D721Med (cell line): Measurements from ENCODE around the gene CEP85.
A peak's percentile ranks its signal among the peaks of the same experiment; 100 is the strongest.

ENCODE experiments used
- DNase-seq: peaks from one replicate; pipeline ENCODE4 v3.0.0; 2011; ENCODE audit warnings: low spot score; ENCODE audit not compliant: insufficient read length
- FAIRE-seq: peaks from 2 replicates; lab custom pipeline; 2011; peaks lifted over from hg19 to GRCh38; lab: Jason Lieb, UNC
- CTCF ChIP-seq: IDR thresholded peaks from 2 replicates; pipeline ENCODE4 v1.5.1; 2012; ENCODE audit warnings: mild to moderate bottlenecking, control low read depth; ENCODE audit not compliant: insufficient read depth; ENCODE audit errors: missing control alignments

Gene CEP85

GRCh38 chr1:26321315-26322041 is 87.5 kb downstream of the CEP85 start:
- TF ChIP-seq CTCF: peak; percentile 93
- DNase-seq (peak; percentile 40), FAIRE-seq (no peak)

GRCh38 chr1:26322042-26322331 is 88.0 kb downstream of the CEP85 start:
- DNase-seq (no peak), FAIRE-seq (no peak)
- TF ChIP-seq CTCF: no peak

- FAIRE-seq (no peak), DNase-seq (no peak)
Measured at GRCh38 chr1:26323382-26323781, 89.4 kb downstream of the CEP85 start.

GRCh38 chr1:26324550-26324949 is 90.5 kb downstream of the CEP85 start:
- no peak for TF ChIP-seq CTCF
- no peak for FAIRE-seq

More at GRCh38 chr1:26323382-26323781, 89.4 kb downstream of the CEP85 start:
- TF ChIP-seq CTCF: no peak

GRCh38 chr1:26327956-26328362 is 94.0 kb downstream of the CEP85 start:
- DNase-seq (no peak), FAIRE-seq (no peak)
- no peak for TF ChIP-seq CTCF

More at GRCh38 chr1:26324550-26324949, 90.5 kb downstream of the CEP85 start:
- DNase-seq: no peak
